Esophagus squamous epithelium (tissue), 4 donors: ENCODE measurements around the gene LMAN1L.

Source experiments
- CTCF ChIP-seq, 6 experiments: fragments of 450-650 bp in 4 of 6; fragments of 200-600 bp in 2 of 6; sonication (generic) in 2 of 6; IDR thresholded peaks; one replicate each; pipeline ENCODE4 v1.5.1; 2016 to 2019; ENCODE audit warnings: antibody characterized with exemption in 6 of 6, mild to moderate bottlenecking in 4 of 6, moderate library complexity in 4 of 6
- POLR2A ChIP-seq, 4 donors: fragments of 450-650 bp; IDR thresholded peaks; one replicate each; pipeline ENCODE4 v1.6.1; 2017; ENCODE audit warnings: antibody characterized with exemption in 4 of 4, mild to moderate bottlenecking in 4 of 4, moderate library complexity in 3 of 4

GRCh38 chr15:74807282-74807681 is 5.4 kb upstream of the LMAN1L start:
- TF ChIP-seq CTCF (IDR thresholded peaks at IDR 0.05): no peak
- no peak for TF ChIP-seq POLR2A (IDR thresholded peaks at IDR 0.05)
